Measurements from ENCODE around the gene SERPINB7.
A peak's percentile ranks its signal among the peaks of the same experiment; 100 is the strongest.

The SERPINB7 gene

DNA sequence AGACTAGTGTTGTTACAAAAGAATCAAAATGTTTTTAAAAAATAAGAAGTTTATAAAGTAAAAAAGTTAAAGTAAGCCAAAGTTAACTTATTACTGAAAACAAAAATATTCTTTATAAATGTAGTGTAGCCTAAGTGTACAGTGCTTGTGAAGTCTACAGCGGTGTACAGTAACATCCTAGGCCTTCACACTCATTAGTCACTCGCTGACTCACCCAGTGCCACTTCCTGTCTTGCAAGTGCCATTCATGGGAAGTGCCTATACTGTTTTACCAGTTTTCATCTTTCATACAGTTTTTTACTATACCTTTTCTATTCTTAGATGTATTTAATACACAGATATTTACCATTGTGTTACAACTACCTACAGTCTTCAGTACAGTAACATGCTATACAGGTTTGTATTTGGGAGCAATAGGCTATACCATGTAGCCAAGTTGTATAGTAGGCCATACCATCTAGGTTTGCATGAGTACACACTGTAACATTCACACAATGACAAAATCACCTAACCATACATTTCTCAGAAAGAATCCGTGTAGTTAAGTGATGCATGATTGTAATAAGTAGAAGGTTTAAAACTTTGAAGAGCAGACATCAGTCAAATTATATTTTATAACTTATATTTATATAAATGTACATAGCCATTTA, 13.4 kb downstream of the SERPINB7 start:
- DNase-seq: peak; percentile 82

DNA sequence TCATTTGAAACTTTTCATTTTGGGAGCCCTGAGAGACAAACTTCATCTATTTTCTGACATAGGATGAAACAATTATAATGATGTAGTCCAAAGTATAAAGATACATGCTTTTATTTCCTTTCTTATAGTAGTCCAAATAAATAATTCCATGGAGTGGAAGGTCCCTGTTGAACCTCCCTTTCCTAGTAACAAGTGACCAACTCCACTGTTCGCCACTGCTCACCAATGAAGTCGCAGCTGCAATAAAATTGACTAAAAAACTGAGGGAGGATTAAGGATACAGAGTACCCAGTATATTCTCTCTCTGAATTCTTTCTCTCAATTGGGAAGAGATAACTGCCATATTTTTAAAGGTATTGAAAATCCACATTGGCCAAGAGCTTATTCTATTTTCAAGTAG, 14.1 kb downstream of the SERPINB7 start:
- DNase-seq: no peak

DNA sequence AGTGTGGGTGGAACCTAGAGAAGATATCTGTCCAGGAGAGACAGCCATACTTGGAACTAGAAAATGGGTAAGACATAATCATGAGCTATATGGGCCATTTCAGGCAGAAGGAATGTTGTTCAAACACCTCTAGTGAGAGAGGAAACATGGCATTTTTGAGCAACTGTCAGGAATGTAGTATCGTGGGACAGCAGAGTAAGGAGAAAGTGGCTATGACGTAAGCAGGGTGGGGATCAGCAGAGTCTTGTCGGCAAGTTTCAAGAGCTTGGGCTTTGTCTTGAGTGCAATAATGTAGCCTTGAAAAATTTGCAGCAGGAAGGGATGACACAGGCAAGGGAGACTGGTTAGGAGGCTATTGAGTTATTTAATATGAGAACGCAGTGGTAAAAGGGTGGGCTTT, 20.4 kb downstream of the SERPINB7 start:
- DNase-seq: no peak

DNA sequence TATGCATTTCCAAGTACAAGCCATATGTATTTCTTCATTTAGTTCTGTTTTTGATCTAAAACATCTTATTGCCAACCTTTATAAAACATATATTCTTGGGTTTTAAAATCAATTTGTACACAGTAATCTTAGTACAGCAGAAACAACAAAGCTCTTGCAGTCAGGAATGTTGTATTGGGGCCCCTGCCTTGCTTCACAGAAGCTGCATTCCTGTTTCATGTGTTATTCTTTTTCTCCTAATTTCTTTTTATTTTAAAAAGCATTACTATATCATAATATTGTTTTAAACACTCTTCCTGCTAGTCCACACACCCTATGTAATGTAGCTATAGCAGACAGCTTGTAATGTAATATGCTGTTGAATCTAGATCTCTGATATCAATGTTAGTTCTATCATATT, 24.0 kb downstream of the SERPINB7 start:
- no peak for DNase-seq

DNA sequence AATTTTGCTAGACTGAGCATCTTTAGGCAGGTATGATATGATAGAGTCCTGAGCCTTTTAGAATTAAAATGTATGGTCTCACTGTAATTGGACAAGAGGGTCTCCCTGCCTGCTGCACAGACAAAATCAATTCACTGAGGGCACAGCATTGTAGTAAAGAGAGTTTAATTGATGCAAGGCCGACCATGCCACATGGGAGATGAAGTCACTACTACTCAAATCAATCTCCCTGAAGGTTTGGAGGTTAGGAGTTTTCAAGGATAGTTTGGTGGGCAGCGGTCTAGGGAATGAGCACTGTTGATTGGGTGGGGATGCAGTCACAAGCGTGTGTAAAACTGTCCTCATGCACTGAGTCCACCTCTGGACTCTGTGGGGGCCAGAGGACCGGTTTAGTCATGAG, 26.1 kb downstream of the SERPINB7 start:
- DNase-seq: no peak

DNA sequence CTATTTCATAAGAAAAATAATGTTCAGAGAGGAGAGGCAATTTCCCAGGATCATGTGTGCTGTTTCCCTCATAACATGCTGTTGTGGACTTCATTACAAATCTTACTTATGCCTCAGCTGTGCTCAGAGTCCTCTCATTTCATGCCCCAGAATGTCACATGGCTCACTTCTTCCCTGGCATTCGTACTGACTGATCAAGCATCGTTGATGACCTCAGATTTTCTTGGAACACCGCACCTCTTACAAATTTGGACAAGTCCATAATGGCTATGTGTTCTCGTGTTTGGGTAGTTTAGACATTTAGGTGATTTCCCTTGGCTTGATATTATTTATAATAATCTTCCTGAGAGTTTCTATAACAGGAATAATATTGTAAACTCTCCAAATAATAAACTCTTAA, 32.9 kb downstream of the SERPINB7 start:
- no peak for DNase-seq

DNA sequence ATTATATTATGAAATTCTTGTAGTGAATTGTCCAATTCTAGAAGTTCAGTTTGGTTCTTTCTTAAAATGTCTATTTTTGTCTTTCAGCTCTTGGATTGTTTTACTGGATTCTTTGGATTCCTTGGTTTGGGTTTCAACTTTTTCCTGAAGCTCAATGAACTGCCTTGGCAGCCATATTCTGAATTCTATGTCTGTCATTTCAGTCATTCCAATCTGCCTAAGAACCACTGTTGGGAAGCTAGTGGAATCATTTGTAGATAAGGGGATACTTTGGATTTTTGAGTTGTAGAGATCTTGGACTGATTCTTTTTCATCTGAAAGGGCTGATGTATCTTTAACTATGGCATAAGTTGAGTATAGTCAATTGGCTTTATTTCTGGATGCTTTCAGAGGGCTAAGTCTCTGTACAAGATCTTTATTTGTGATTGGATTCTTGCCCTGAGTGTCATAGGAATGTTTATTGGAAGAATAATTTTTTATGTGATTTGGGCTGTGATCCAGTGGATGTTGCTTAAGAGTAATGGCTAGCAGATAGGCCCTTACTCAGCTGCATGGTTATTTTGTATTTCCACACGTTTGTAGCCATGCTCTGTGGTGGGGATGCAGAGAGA, 42.3 kb downstream of the SERPINB7 start:
- no peak for DNase-seq

DNA sequence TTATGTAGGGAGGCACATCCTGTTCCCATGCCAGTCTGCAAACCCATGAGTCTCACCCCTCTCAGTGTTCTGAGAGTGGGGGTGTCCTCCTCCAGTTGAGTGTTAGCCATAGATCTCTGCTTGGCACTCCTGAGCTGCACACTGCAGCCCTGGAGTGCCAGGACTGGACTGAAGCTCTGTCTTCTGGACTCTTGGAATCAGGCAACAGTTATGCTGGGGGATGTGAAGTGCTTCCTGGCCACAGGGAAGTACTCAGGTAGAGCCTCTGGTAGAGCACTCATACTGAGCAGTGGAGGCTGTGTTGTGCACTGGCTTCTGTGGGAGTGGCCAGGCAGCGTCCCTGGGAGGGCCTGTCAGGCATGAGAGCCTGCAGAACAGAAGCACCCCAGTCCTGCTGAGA, 43.0 kb downstream of the SERPINB7 start:
- DNase-seq: no peak

DNA sequence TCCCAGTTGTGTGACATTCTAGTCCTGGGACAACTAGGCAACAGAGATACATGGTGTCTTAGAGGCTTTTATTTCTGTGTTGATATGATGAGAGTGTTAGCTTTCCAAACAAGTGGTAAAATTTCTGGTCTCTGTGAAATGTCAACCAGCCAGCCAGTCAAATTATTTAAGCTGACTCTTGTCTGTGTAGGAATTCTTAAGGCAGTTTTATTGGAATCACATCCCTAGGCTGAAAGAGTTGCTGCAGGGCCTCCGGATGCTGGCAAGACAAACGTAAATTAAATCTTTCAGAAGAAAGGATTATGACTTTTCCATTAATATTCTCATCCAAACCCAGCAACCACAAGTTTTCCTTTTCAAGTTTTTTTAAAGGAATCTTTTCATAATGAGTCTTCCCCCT, 44.6 kb downstream of the SERPINB7 start:
- no peak for DNase-seq

DNA sequence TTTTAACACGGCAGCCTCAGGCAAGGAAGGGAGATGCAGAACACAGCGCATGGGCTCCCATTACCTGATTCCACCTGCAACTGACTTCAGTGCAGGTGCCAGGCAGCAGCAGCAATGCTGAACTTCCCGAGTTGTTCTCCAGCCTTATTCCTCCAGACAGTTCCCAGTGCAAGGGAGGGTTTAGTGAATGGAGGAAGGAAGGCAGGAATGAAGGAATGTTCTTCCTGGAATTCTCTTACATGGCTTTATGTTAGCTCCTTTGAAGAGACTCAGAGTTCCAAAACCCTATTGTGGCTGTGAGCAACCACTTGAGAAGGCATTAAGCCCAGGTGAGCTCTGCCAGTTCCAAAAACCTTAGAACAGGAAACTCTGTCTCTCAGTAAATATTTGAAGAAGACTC, 45.5 kb downstream of the SERPINB7 start:
- no peak for DNase-seq

DNA sequence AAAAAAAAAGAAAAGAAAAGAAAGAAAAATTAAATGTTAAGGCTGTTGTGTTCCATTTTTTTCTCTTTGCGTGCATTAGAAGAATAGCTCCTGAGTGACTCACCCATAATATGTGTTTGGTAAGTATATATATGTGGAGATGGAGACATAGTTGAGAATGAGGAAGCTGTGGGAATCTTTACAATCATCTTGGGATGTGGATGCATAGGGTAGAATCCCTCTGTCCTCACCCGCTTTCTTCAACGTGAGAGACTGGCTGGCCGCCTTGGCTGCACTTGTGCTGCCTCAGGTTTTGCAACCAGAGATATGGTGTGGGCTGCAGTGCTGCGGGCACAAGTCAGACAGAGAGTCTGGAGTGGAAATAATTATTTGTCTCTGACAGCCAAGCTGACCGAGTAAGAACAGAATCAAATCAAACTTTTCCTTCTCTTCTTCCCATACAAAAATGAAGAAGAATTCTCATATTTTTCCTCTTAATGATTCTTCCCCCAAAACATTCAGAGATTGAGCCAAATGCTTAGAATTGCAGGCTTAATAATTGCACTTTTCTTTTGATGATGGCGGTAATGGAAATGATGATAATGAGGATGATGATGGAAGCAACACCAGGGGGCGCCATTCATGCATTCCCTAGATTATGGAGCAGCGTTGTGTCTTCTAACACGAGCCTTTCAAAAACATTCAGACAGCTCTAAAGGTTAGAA, 48.5 kb downstream of the SERPINB7 start:
- DNase-seq: peak; percentile 23

DNA sequence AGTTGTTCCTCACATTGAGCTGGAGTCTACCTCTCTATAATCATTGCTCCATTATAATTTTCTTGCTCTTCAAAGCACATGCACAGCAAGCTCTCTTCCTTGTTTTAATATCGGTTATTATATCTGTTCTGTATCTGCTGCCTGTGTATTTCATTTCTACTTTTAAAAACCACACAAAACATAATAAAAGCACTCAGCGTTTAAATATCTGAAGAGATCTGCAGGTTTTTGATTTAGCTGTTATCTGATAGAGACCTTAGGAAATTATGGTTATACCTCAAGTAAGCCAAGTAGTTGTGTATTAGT, 49.0 kb downstream of the SERPINB7 start:
- no peak for DNase-seq

DNA sequence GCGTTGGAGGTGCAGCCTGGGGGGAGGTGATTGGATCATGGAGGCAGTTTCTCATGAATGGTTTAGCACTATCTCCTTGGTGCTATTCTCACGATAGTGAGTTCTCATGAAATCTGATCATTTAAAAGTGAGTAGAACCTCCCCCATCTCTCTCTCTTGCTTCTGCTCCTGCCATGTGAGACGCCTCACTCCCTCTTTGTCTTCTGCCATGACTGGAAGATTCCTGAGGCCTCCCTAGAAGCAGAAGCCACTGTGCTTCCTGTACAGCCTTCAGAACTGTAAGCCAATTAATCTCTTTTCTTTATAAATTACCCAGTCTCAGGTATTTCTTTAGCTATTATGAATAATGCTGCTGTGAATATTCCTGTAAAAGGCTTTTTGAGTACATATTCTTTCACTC, 52.9 kb downstream of the SERPINB7 start:
- no peak for DNase-seq

DNA sequence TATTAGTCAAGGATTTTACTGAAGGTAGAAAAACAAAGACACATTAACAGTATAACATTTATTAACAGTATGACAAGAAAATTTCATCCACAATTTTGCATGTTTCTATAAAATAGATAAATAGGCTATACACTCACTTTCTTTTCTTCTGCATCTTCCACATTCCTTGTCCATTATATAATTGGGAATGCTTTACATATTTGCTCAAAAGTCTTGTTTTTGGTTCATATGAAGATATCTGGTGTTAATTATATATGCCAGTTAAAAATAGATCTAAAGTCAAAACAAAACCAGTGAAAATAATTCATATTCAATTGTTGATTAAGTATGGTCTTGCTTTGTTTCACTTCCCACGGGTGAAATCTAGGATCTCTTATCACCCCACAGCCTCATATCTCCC, 53.4 kb downstream of the SERPINB7 start:
- no peak for DNase-seq

DNA sequence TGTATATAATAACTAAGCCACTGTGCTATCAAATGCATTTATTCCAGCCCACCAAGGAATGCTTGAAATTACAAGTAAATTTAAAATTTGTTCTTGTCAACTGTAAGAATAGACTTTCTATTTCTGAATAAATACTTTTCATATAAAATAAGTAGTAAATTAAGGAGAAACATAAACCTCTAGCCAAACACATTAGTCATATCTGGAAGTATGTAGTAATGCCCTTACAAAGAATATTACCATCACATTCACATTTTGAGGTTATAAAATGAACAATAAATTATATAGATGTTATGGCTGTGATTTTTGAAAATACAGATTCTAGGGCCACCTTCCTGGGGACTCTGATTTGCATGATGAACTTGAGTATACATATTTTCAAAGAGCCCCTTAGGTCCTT, 54.7 kb downstream of the SERPINB7 start:
- DNase-seq: no peak

DNA sequence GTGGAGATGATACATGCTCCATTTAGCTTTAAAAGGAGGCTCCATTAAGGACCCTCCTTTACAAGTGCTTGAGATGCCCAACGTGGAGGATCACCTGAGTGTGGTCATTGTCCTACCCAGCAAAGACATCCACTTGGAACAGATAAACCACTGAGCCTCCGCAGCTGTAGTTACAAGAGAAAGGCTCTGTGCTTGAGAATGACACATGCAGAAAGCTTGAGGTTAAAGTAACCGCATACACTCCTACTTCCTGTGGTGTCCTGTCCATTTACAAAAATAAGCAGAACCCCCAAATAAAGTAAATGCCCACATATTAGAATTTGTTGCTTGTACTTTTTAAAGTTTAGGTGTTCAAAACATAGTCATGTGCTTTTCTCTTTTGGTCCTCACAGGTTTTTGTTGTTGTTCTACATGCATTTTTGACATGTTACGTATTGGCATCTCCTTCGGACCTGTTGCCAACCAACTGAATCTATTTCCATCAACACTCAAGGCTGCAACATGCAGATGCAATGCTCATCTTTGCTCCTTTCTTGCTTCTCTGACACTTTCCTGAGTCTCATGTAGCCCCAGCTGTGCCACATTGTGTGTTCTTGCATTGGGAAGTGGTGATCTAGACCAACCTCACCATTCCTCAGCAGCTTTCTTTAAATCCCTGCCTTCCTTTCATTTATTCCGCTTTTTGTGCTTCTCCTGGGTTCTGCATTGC, 56.0 kb downstream of the SERPINB7 start:
- peak; percentile 48 for DNase-seq

DNA sequence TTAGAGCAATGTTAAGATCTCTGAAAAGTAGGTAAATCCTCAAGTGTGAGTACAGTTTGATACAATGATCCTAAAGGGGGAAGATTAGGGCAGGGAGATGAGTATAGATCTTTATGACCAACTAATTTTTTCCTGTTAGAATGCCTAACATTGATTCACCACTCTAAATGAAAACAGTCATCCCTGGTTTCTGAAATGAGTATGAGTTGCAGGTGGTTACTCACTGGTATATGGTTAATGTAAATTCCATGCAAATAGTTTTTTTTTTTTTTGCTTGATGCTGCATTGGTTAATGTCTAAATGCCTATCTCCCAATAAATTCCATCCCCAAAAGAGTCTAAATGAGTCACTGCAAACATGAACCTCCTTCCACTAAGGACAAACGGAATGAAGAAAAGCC, 57.3 kb downstream of the SERPINB7 start:
- peak; percentile 62 for DNase-seq

DNA sequence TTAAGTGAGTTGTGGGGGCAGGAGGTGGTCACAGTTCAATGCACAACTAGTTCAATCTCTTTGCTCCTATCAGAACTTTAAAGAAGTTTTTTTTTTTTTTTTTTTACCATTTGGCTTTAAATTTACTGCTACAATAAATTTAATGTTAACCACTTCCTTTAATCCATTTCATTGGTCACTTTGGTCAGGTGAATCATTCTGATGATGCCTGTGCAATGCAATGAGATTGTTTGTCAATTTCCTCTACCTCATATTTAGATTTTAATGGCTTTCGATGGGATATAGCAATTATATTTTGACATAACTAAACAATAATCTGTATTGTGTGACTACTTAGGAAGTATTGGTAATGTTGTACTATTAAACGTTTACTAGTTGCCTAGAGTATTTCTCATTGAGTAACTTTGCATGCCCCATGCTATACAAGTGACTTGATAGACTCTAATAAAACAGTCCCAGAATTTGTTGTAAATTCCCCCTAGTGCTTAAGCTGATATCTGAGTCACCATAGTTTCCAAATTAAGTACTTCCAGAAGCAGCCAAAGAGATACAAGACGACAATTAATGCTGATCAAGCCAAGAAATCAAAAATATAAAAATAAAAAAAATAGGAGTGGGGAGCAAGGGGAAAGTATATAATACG, 59.4 kb downstream of the SERPINB7 start:
- DNase-seq: no peak

DNA sequence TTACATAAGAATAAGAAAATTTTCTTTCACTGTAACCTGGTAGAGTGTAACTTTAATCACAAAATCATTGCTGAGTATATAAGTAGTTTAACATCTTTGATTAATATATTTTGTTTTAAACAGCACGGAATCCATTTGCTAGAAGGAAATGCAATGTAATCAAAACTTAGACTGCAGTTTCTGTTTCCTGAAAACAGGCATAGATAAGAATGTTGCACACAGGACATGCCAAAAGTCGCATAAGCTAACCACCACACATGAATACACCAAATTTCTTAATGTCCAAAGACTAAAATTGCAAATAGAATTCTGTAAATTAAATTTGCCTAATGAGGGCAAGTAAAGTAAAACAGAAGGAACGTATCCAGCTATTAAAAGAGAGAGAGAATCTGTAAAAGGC, 61.2 kb downstream of the SERPINB7 start:
- DNase-seq: no peak

DNA sequence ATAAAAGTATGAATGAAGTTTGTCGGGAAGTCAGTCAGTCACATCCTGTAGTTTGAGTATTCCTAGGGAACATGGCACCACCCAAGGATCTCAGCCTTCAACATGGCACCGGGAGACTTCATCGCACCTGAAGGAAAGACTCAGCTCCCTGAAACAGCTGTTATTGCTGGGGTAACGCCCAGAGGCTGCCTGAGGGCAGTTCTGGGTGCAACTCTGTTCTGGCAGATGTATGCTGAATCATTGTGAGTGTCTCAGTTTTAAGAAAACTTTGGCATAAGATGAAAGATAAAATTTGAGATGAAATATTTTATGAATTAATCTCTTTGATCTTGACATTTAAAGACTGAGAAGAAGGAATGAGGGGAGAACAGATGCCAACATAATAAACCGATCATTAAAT, 62.4 kb downstream of the SERPINB7 start:
- no peak for DNase-seq

DNA sequence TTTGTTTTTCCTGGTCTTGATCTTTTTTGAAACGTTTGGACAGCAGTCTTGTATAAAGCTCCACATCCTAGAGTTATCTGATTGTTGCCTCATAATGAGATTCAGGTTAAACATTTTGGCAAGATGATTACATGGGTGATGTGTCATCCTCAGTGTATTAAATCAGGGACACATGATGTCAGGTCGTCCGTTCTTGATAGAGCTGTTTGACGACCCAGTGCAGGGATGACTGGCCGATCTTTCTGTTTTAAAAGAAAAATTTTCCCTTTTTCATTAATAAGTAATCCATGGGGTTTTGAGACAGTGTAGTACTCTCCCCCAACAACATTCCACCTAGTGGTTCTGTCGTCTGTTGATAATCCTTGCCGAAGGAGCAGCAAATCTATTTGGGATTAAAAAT, 67.8 kb downstream of the SERPINB7 start:
- no peak for DNase-seq

DNA sequence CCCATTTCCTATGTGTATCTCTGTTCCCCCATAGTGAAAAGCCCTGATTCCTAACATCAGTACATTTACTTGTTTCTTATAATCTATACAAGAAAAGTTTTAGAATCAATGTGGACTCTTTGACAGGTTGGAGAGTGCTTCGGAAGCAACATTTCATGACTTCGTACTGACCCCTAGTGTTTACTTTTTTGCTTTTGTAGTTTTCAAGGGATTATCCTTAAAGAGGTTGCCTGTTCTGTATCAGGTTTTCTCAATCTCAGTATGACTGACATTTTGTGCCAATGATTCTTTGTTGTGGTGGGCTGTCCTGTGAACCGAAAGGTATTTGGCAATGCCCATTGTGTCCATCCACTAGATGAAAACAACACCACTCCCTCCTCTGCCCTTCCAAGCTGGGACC, 69.0 kb downstream of the SERPINB7 start:
- DNase-seq: peak; percentile 38

DNA sequence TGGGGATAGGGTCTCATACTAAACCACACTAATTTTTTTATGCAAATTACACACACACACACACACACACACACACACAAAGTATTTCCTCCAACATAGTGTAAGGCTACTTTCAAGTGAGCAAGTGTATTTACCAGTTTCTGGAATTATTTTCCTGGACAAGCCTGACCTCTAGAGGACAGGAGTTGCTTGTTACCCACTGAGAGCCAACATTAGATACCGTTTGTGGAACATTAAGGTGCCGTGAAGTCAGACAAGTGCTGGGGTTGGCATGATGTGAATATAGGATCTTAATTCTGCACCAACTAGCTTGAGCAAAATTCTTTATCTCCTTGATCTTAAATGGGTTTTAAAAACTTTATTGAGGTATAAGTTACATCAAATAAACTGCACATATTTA, 72.9 kb downstream of the SERPINB7 start:
- DNase-seq: peak; percentile 42

DNA sequence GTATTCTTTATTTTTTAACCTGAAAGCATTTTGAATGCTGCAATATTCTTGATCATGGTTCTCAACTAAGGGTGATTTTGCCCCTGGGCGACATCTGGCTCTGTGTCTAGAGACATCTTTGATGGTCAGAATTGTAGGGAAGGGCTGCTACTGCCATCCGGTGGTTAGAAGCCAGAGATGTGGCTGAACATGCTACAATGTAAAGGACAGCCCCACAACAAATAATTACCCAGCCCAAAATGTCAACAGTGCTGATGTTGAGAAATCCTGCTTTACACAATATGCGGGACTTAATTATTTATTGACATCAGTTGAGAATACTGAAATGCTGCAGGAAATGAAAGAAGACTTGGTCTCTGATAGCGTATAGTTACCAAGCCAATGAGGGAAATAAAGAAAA, 74.8 kb downstream of the SERPINB7 start:
- DNase-seq: peak; percentile 31

Data from activated CD4-positive, alpha-beta T cell treated with anti-CD3 and anti-CD28 coated beads, Interleukin-10, Interleukin-2, amounts not matched to agents 100 ng/mL and 50 ng/mL, durations not matched to agents 16 hours and 8 hours (primary cell).